HEK293 (cell line): Measurements from ENCODE around the gene CCNDBP1.

Source experiments
- CTCF ChIA-PET: fragments of 350-600 bp; formaldehyde crosslinking; extraction: SDS; loops from one replicate; lab custom pipeline; 2021; ENCODE audit warnings: antibody characterized with exemption; lab: Yijun Ruan, JAX
- POLR2A ChIA-PET: fragments of 300-600 bp; formaldehyde crosslinking; extraction: SDS; loops from one replicate; lab custom pipeline; 2020; ENCODE audit warnings: antibody characterized with exemption, inconsistent platforms; lab: Yijun Ruan, JAX
- H3K27ac ChIP-seq: fragments of 200-500 bp; sonication (Bioruptor generic); 2 replicates; pipeline ENCODE4 v1.5.1; 2014; ENCODE audit warnings: low read depth, low read length, control low read depth, inconsistent platforms; ENCODE audit errors: extremely low read depth
- H3K36me3 ChIP-seq, 2 experiments: fragments of 200-500 bp in 1 of 2; sonication (Bioruptor generic) in 1 of 2; 1 replicate in 1 of 2; 2 replicates in 1 of 2; pipeline ENCODE4 v1.5.1; 2014 to 2017; ENCODE audit warnings: inconsistent platforms in 2 of 2, low read length in 2 of 2; ENCODE audit not compliant: control insufficient read depth in 2 of 2, insufficient read depth in 1 of 2
- H3K4me1 ChIP-seq: fragments of 200-500 bp; sonication (Bioruptor generic); 2 replicates; pipeline ENCODE4 v1.5.1; 2014; ENCODE audit warnings: mild to moderate bottlenecking, low read length, inconsistent platforms; ENCODE audit not compliant: control insufficient read depth, insufficient read depth
- H3K4me3 ChIP-seq: 2 replicates; pipeline ENCODE4 v1.5.1; 2011; ENCODE audit warnings: low read depth, mild to moderate bottlenecking, control low read depth, low read length, moderate library complexity
- H3K9me3 ChIP-seq: fragments of 200-500 bp; sonication (Bioruptor generic); 2 replicates; pipeline ENCODE4 v1.5.1; 2014; ENCODE audit warnings: low read depth, low read length, inconsistent platforms; ENCODE audit not compliant: control insufficient read depth, insufficient read depth
- ELK4 ChIP-seq: IDR thresholded peaks from 2 replicates; pipeline ENCODE4 v1.6.1; 2011; ENCODE audit warnings: mild to moderate bottlenecking, low read depth, low read length, borderline replicate concordance
- GLIS1 ChIP-seq: fragments of 450-650 bp; formaldehyde crosslinking; IDR thresholded peaks from 2 replicates; pipeline ENCODE4 v1.5.1; 2016; ENCODE audit warnings: missing biosample characterization, missing genetic modification characterization
- GLIS2 ChIP-seq: fragments of 450-650 bp; formaldehyde crosslinking; IDR thresholded peaks from 2 replicates; pipeline ENCODE4 v1.5.1; 2016; ENCODE audit warnings: missing biosample characterization, missing genetic modification characterization
- IKZF3 ChIP-seq: fragments of 450-650 bp; IDR thresholded peaks from 2 replicates; pipeline ENCODE4 v1.5.0; 2018; ENCODE audit warnings: missing biosample characterization, mild to moderate bottlenecking, missing genetic modification characterization, moderate library complexity
- KLF1 ChIP-seq: fragments of 450-650 bp; formaldehyde crosslinking; IDR thresholded peaks from 2 replicates; pipeline ENCODE4 v1.5.1; 2016; ENCODE audit warnings: missing biosample characterization, missing genetic modification characterization
- KLF7 ChIP-seq: fragments of 450-650 bp; formaldehyde crosslinking; IDR thresholded peaks from 2 replicates; pipeline ENCODE4 v1.5.1; 2016; ENCODE audit warnings: missing biosample characterization, missing genetic modification characterization, borderline replicate concordance
- KLF8 ChIP-seq: fragments of 450-650 bp; formaldehyde crosslinking; IDR thresholded peaks from 2 replicates; pipeline ENCODE4 v1.5.1; 2016; ENCODE audit warnings: missing biosample characterization, missing genetic modification characterization
- WT1 ChIP-seq: fragments of 450-650 bp; formaldehyde crosslinking; IDR thresholded peaks from 2 replicates; pipeline ENCODE4 v1.5.1; 2016; ENCODE audit warnings: missing biosample characterization, missing genetic modification characterization
- ZBTB1 ChIP-seq: fragments of 450-650 bp; formaldehyde crosslinking; IDR thresholded peaks from 2 replicates; pipeline ENCODE4 v1.5.1; 2016; ENCODE audit warnings: missing biosample characterization, missing genetic modification characterization
- ZBTB17 ChIP-seq: fragments of 450-650 bp; formaldehyde crosslinking; IDR thresholded peaks from 2 replicates; pipeline ENCODE4 v1.5.1; 2016; ENCODE audit warnings: missing biosample characterization, missing genetic modification characterization
- ZFHX2 ChIP-seq: fragments of 450-650 bp; formaldehyde crosslinking; conservative IDR thresholded peaks from 2 replicates; pipeline ENCODE4 v1.5.1; 2016; ENCODE audit warnings: missing biosample characterization, missing genetic modification characterization
- ZNF169 ChIP-seq: fragments of 450-650 bp; formaldehyde crosslinking; IDR thresholded peaks from 2 replicates; pipeline ENCODE4 v1.5.1; 2016; ENCODE audit warnings: missing biosample characterization, missing genetic modification characterization
- ZNF223 ChIP-seq: fragments of 450-650 bp; formaldehyde crosslinking; IDR thresholded peaks from 2 replicates; pipeline ENCODE4 v1.5.1; 2016; ENCODE audit warnings: missing biosample characterization, missing genetic modification characterization
- ZNF544 ChIP-seq: fragments of 450-650 bp; formaldehyde crosslinking; IDR thresholded peaks from 2 replicates; pipeline ENCODE4 v1.5.0; 2017; ENCODE audit warnings: missing biosample characterization, missing genetic modification characterization
- ZNF548 ChIP-seq: fragments of 450-650 bp; formaldehyde crosslinking; IDR thresholded peaks from 2 replicates; pipeline ENCODE4 v1.5.1; 2016; ENCODE audit warnings: missing biosample characterization, missing genetic modification characterization
- ZNF549 ChIP-seq: fragments of 450-650 bp; IDR thresholded peaks from 2 replicates; pipeline ENCODE4 v1.5.1; 2018; ENCODE audit warnings: missing biosample characterization, missing genetic modification characterization, mild to moderate bottlenecking, inconsistent platforms, moderate library complexity
- ZNF600 ChIP-seq: fragments of 450-650 bp; formaldehyde crosslinking; IDR thresholded peaks from 2 replicates; pipeline ENCODE4 v1.5.1; 2016; ENCODE audit warnings: missing biosample characterization, missing genetic modification characterization
- ZNF654 ChIP-seq: fragments of 450-650 bp; formaldehyde crosslinking; IDR thresholded peaks from 2 replicates; pipeline ENCODE4 v1.5.1; 2016; ENCODE audit warnings: low read depth, missing biosample characterization, missing genetic modification characterization
- TF ChIP-seq, protein P1 (sequence below): fragments of 450-650 bp; formaldehyde crosslinking; IDR thresholded peaks from 2 replicates; pipeline ENCODE4 v1.5.1; 2017; ENCODE audit warnings: missing biosample characterization, missing genetic modification characterization
- TF ChIP-seq, protein P2 (sequence below): fragments of 450-650 bp; formaldehyde crosslinking; IDR thresholded peaks from 2 replicates; pipeline ENCODE4 v1.5.1; 2016; ENCODE audit warnings: missing biosample characterization, missing genetic modification characterization
- TF ChIP-seq, protein P3 (sequence below): fragments of 450-650 bp; formaldehyde crosslinking; IDR thresholded peaks from 2 replicates; pipeline ENCODE4 v1.5.1; 2016; ENCODE audit warnings: missing biosample characterization, missing genetic modification characterization
- TF ChIP-seq, protein P4 (sequence below): fragments of 450-650 bp; formaldehyde crosslinking; IDR thresholded peaks from 2 replicates; pipeline ENCODE4 v1.5.1; 2016; ENCODE audit warnings: missing biosample characterization, missing genetic modification characterization

CCNDBP1 gene

DNA sequence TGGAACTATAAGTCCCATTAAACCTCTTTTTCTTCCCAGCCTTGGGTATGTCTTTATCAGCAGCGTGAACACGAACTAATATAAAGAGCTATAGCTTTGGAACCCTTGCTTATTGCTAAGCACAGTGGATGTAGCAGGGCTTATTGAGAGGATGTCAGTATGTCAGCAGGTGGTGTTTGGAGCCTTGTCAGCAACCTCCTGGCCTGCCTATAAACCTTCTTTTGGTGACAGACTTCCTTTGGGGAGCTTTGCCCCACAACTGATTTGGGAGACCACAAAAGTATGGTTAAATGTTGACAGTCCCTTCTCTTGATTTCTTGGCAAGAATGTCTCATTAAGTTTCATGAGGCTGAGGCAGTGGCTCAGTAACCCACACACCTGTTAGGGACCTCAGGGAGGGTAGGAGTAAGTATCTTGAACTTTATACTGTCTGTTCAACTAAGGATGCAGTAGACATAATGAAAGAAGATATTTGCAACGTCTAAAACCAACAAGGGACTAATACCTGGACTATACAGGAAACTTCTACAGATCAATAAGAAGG lies 14.8 kb downstream of the CCNDBP1 start (continued):
- TF ChIP-seq ZNF654 (no peak), ZFHX2 (no peak), ZNF544 (no peak)
- TF ChIP-seq, protein P1, sequence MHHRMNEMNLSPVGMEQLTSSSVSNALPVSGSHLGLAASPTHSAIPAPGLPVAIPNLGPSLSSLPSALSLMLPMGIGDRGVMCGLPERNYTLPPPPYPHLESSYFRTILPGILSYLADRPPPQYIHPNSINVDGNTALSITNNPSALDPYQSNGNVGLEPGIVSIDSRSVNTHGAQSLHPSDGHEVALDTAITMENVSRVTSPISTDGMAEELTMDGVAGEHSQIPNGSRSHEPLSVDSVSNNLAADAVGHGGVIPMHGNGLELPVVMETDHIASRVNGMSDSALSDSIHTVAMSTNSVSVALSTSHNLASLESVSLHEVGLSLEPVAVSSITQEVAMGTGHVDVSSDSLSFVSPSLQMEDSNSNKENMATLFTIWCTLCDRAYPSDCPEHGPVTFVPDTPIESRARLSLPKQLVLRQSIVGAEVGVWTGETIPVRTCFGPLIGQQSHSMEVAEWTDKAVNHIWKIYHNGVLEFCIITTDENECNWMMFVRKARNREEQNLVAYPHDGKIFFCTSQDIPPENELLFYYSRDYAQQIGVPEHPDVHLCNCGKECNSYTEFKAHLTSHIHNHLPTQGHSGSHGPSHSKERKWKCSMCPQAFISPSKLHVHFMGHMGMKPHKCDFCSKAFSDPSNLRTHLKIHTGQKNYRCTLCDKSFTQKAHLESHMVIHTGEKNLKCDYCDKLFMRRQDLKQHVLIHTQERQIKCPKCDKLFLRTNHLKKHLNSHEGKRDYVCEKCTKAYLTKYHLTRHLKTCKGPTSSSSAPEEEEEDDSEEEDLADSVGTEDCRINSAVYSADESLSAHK (tag by site-specific recombination), result no peak

DNA sequence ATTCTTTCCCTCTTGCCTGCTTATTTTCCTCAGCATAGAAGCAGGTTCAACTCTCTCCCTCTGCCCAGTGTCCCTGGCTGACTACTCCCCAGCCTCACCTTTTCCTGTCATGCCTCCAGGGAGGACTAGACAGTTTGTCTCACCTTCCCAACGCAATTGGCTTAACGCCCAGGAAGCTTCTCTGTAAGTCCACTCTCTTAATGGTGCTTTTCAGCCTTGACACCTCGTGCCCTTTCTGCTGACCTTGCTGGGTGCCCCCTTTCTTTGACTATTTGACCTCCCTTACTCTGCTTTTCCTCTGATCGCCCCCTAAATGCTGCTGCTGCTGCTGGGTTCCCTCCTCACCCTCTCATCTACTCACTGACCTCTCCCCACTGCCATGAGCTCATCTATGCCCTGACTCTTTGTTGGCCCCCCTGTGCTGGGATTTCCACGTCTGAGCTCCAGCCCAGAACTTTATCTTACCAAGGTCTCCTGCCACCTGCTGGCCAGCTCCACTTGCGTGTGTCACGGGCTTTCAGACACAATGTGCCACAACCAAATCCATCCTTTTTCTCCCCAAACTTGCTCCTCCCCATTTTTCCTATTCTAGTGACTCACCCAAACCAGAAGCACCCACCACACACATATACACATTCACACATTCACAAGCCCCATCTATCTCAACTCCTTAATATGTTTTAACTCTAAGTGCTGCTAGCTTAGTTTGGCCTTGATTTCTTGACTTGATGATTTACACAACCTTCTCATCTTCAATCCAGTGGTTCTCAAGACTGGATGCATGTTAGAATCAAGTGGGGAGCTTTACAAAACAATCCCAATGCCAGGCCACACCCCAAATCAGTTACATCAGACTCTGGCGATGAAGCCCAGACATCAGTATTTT lies 19.1 kb downstream of the CCNDBP1 start:
- no peaks in the 10 kb centered on the region for H3K36me3 ChIP-seq
- H3K9me3 ChIP-seq, result no peaks in the 10 kb centered on the region
- POLR2A ChIA-PET, result no interaction called here
- H3K27ac ChIP-seq, result no peak overlapping the region
- no peak overlapping the region for H3K4me3 ChIP-seq
- H3K4me1 ChIP-seq, result no peaks in the 10 kb centered on the region
- CTCF ChIA-PET, result interaction anchor here (0.6 to 3.4 kb wide), 27 partner anchors 9 to 797 kb away, joined by 3 to 38 read pairs (median 4); partner anchors contain the start of genes EPB42 and TGM5
- TF ChIP-seq KLF8, result no peak
- TF ChIP-seq ZNF600 (tag by site-specific recombination), result no peak
- TF ChIP-seq KLF1, result no peak; the same call in 1 of the 2 replicates
- no peak for TF ChIP-seq KLF7 (tag by site-specific recombination)
- TF ChIP-seq ZNF548 (tag by site-specific recombination), result no peak
- TF ChIP-seq, protein P2, sequence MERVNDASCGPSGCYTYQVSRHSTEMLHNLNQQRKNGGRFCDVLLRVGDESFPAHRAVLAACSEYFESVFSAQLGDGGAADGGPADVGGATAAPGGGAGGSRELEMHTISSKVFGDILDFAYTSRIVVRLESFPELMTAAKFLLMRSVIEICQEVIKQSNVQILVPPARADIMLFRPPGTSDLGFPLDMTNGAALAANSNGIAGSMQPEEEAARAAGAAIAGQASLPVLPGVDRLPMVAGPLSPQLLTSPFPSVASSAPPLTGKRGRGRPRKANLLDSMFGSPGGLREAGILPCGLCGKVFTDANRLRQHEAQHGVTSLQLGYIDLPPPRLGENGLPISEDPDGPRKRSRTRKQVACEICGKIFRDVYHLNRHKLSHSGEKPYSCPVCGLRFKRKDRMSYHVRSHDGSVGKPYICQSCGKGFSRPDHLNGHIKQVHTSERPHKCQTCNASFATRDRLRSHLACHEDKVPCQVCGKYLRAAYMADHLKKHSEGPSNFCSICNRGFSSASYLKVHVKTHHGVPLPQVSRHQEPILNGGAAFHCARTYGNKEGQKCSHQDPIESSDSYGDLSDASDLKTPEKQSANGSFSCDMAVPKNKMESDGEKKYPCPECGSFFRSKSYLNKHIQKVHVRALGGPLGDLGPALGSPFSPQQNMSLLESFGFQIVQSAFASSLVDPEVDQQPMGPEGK (tag by site-specific recombination), result 0 out of 2 replicates have a peak, but pooled peaks have one; percentile 34
- TF ChIP-seq, protein P3, sequence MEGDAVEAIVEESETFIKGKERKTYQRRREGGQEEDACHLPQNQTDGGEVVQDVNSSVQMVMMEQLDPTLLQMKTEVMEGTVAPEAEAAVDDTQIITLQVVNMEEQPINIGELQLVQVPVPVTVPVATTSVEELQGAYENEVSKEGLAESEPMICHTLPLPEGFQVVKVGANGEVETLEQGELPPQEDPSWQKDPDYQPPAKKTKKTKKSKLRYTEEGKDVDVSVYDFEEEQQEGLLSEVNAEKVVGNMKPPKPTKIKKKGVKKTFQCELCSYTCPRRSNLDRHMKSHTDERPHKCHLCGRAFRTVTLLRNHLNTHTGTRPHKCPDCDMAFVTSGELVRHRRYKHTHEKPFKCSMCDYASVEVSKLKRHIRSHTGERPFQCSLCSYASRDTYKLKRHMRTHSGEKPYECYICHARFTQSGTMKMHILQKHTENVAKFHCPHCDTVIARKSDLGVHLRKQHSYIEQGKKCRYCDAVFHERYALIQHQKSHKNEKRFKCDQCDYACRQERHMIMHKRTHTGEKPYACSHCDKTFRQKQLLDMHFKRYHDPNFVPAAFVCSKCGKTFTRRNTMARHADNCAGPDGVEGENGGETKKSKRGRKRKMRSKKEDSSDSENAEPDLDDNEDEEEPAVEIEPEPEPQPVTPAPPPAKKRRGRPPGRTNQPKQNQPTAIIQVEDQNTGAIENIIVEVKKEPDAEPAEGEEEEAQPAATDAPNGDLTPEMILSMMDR (tag by site-specific recombination), result peak; percentile 78
- TF ChIP-seq IKZF3 (tag by site-specific recombination), result no peak
- TF ChIP-seq ELK4, result no peak
- TF ChIP-seq, protein P4, sequence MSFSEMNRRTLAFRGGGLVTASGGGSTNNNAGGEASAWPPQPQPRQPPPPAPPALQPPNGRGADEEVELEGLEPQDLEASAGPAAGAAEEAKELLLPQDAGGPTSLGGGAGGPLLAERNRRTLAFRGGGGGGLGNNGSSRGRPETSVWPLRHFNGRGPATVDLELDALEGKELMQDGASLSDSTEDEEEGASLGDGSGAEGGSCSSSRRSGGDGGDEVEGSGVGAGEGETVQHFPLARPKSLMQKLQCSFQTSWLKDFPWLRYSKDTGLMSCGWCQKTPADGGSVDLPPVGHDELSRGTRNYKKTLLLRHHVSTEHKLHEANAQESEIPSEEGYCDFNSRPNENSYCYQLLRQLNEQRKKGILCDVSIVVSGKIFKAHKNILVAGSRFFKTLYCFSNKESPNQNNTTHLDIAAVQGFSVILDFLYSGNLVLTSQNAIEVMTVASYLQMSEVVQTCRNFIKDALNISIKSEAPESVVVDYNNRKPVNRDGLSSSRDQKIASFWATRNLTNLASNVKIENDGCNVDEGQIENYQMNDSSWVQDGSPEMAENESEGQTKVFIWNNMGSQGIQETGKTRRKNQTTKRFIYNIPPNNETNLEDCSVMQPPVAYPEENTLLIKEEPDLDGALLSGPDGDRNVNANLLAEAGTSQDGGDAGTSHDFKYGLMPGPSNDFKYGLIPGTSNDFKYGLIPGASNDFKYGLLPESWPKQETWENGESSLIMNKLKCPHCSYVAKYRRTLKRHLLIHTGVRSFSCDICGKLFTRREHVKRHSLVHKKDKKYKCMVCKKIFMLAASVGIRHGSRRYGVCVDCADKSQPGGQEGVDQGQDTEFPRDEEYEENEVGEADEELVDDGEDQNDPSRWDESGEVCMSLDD (tag by site-specific recombination), result no peak
- TF ChIP-seq ZNF223, result no peak
- TF ChIP-seq WT1 (tag by site-specific recombination), result no peak
- TF ChIP-seq ZNF549 (tag by site-specific recombination), result no peak
- TF ChIP-seq ZNF169, result 0 out of 2 replicates have a peak, but pooled peaks have one; percentile 40
- TF ChIP-seq GLIS2 (tag by site-specific recombination), result peak; percentile 30; the same call in 1 of the 2 replicates
- peak; percentile 46; the same call in 1 of the 2 replicates for TF ChIP-seq GLIS1
- no peak for TF ChIP-seq ZBTB1 (tag by site-specific recombination)
- 0 out of 2 replicates have a peak, but pooled peaks have one; percentile 38 for TF ChIP-seq ZBTB17 (tag by site-specific recombination)
